ENCODE measurements around the gene MTUS2. TPM values are rescaled to one million over a fixed set of nuclear protein-coding genes. Genes with fewer than 3 reads are reported as not detected.

The MTUS2 gene
- total RNA-seq, 1 donor from 2014 or later, result 8.9 TPM

DNA sequence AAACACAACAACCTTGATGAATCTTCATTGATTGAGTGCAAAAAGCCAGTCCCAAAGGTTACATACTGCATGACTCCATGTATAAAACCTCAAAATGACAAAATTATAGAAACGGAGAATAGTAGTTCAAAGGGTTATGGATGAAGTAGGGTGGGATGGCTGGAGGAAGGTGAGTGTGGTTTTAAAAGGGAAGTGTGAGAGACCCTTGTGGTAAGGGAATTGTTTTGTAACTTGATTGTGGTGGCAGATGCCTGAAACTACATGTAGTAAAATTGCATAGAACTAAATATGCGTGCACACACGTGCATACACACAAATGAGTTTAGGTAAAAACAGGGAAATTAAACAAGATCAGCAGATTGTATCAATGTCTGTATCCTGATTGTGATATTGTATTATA is 340.7 kb downstream of the MTUS2 start:
- Histone ChIP-seq H3K9me3 (no peaks in the 10 kb centered on the region), H3K4me3 (no peak overlapping the region), H3K27me3 (no peaks in the 10 kb centered on the region), H3K36me3 (no peaks in the 10 kb centered on the region), H3K27ac (no peak overlapping the region), H3K4me1 (no peaks in the 10 kb centered on the region)
- TF ChIP-seq, protein P1, sequence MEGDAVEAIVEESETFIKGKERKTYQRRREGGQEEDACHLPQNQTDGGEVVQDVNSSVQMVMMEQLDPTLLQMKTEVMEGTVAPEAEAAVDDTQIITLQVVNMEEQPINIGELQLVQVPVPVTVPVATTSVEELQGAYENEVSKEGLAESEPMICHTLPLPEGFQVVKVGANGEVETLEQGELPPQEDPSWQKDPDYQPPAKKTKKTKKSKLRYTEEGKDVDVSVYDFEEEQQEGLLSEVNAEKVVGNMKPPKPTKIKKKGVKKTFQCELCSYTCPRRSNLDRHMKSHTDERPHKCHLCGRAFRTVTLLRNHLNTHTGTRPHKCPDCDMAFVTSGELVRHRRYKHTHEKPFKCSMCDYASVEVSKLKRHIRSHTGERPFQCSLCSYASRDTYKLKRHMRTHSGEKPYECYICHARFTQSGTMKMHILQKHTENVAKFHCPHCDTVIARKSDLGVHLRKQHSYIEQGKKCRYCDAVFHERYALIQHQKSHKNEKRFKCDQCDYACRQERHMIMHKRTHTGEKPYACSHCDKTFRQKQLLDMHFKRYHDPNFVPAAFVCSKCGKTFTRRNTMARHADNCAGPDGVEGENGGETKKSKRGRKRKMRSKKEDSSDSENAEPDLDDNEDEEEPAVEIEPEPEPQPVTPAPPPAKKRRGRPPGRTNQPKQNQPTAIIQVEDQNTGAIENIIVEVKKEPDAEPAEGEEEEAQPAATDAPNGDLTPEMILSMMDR (IDR thresholded peaks at IDR 0.05), result no peak
- intact Hi-C loops (cut with DNase I), result no loop called here
- no peak for DNase-seq (ENCODE audit: low spot score in 2 of 2)

DNA sequence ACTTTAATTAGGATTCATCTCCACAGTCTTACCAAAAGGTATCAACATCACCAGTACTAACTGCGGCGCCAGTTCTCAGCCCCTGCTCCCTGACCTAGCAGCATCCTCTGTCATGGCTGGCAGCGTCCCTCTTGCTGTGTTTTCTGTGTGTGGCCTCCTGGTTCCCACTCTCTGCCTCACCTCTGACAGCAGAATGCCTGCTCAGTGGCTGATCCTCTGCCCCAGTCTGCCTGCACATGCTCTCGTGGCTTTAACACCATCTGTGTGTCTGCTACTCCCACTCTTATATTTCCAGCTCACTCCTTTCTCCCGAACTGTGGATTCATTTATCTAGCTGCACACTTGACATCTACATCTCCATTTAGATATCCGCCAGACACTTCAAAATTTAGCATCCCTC is 341.5 kb downstream of the MTUS2 start:
- no peak overlapping the region for H3K4me3 ChIP-seq
- H3K9me3 ChIP-seq, result no peaks in the 10 kb centered on the region
- no peaks in the 10 kb centered on the region for H3K36me3 ChIP-seq
- no peaks in the 10 kb centered on the region for H3K4me1 ChIP-seq
- no peaks in the 10 kb centered on the region for H3K27me3 ChIP-seq
- TF ChIP-seq, protein P1 (IDR thresholded peaks at IDR 0.05), result no peak
- H3K27ac ChIP-seq, result no peak overlapping the region
- no peak for DNase-seq (ENCODE audit: low spot score in 2 of 2)
- intact Hi-C loops (cut with DNase I), result no loop called here

DNA sequence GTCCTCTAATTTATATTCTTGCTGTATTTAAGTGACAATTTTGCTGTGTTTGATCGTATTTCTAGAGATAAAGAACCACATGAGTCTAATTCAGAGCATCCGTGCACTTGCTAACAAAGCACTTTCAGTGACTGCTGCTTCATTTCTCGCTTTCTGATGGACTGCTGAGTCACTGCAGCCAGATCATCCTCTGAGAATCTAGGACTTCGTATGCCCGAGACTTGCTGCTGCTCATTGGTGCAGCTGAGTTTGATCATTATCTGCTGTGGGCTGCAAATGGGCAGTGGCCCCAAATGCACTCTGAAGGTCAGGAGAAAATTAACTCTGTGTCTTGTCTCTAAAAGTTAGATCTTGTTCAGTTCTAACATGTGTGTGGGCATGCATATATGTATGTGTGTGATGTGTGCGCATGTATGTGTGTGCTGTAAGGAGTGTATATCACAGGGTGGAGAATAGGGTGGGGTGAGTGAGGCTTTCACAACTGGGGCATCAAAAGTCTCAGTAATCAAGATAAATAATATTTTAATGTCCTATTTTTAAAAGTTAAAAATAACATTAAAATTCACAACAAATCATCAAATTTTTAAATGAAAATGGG is 342.6 kb downstream of the MTUS2 start:
- H3K27me3 ChIP-seq, result no peaks in the 10 kb centered on the region
- no peak overlapping the region for H3K27ac ChIP-seq
- H3K36me3 ChIP-seq, result no peaks in the 10 kb centered on the region
- H3K4me3 ChIP-seq, result no peak overlapping the region
- TF ChIP-seq, protein P1 (IDR thresholded peaks at IDR 0.05), result no peak
- no peaks in the 10 kb centered on the region for H3K9me3 ChIP-seq
- no peak for DNase-seq (ENCODE audit: low spot score in 2 of 2)
- intact Hi-C loops (cut with DNase I), result no loop called here
- no peaks in the 10 kb centered on the region for H3K4me1 ChIP-seq

DNA sequence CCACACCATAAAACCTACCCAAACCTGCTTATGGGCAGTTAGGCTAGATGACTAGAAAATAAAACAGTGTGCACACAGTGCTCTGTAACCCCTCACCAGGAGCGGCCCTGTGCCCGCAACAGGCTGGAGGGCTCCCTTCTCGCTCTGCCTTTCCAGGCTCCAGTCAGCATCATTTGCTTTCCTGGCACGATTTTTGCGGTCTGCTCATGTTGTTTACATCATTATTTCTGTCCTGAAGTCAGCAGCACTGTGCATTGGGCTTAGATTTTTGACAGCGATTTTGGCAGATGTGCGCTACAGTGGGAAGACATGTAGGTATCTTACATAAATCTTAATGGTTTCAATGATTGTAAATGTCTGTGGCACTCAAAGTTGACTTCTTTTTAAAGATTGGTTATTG is 344.0 kb downstream of the MTUS2 start:
- intact Hi-C loops (cut with DNase I), result no loop called here
- Histone ChIP-seq H3K36me3 (no peaks in the 10 kb centered on the region), H3K27ac (no peak overlapping the region), H3K4me1 (no peaks in the 10 kb centered on the region), H3K4me3 (no peak overlapping the region), H3K9me3 (no peaks in the 10 kb centered on the region), H3K27me3 (no peaks in the 10 kb centered on the region)
- no peak for DNase-seq (ENCODE audit: low spot score in 2 of 2)
- TF ChIP-seq, protein P1 (IDR thresholded peaks at IDR 0.05), result no peak

DNA sequence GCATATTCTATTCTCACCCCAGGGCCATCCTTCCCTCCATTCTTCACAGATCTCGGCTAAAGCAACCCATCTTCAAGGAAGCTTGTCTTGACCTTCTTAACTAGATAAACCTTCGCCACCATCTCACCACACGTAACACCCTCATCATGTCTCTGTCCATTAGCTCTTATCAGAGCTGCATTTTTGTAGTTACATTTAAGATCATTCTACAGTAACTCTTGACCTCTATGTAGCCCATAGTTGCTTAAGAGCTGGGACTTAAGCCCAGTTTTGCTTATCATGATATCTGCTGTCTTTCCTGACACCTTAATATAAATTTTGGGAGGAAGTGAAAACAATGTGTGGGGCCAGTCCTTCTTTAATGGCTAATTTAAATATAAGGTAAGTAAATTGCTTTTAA is 345.1 kb downstream of the MTUS2 start:
- H3K27ac ChIP-seq, result no peak overlapping the region
- H3K4me1 ChIP-seq, result peaks cover 0 to 8% of the 10 kb centered on the region in 2 donors
- H3K4me3 ChIP-seq, result no peak overlapping the region
- intact Hi-C loops (cut with DNase I), result no loop called here
- H3K36me3 ChIP-seq, result no peaks in the 10 kb centered on the region
- TF ChIP-seq, protein P1 (IDR thresholded peaks at IDR 0.05), result no peak
- no peaks in the 10 kb centered on the region for H3K9me3 ChIP-seq
- no peaks in the 10 kb centered on the region for H3K27me3 ChIP-seq
- DNase-seq (ENCODE audit: low spot score in 2 of 2), result no peak

DNA sequence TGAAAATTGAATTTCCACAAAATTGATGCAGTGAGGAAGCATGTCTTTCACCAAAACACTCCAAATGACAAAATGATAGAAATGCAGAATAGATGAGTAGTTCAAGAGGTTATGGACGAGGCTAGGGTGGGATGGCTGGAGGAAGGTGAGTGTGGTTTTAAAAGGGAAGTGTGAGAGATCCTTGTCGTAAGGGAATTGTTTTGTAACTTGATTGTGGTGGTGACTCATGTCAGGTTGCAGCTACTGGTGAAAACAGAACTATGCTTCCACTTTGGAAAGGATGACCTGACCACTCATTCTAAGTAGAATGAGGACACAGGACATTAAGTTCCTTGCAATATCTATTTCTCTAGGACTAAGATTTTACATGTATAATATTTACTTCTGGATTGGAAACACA is 345.7 kb downstream of the MTUS2 start:
- Histone ChIP-seq H3K9me3 (no peaks in the 10 kb centered on the region), H3K4me3 (no peak overlapping the region), H3K36me3 (no peaks in the 10 kb centered on the region), H3K27ac (no peak overlapping the region), H3K4me1 (peaks cover 0 to 14% of the 10 kb centered on the region in 2 donors), H3K27me3 (no peaks in the 10 kb centered on the region)
- intact Hi-C loops (cut with DNase I), result no loop called here
- DNase-seq (ENCODE audit: low spot score in 2 of 2), result no peak
- TF ChIP-seq, protein P1 (IDR thresholded peaks at IDR 0.05), result no peak

All from ascending aorta (tissue), 2 donors.